ENCODE data around the gene DNER. TPM values are rescaled to one million over a fixed set of nuclear protein-coding genes. Genes with fewer than 3 reads are reported as not detected.

Gene DNER
- total RNA-seq, 1 experiment from 2014 or later: 3.7 TPM

DNA sequence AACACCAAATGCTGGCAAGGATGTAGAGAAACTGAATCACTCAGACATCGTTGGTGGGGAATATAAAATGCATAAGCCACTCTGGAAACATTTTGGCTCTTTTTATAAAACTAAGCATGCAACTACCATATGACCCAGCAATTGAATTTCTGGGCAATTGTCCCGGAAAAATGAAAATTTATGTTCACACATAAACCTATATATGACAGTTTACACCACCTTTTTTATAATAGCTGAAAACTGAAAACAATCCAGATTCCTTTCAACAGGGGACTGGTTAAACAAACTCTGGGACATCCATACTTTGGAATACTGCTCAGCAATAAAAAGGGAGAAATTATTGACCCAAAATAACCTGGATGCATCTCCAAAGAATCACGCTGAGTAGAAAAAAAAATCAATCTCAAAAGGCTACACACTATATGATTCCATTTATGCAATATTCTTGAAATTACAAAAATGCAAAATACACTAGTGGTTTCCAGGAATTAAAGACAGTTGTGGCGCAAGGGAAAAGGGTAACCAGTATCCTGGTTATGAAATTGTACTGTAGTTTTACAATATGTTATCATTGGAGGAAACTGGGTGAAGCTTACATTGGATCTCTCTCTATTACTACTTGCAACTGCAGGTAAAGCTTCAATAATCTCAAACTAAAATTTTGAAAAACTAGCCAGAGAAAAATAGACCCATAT, 313.0 kb downstream of the DNER start (continued):
- TF ChIP-seq, protein P1, sequence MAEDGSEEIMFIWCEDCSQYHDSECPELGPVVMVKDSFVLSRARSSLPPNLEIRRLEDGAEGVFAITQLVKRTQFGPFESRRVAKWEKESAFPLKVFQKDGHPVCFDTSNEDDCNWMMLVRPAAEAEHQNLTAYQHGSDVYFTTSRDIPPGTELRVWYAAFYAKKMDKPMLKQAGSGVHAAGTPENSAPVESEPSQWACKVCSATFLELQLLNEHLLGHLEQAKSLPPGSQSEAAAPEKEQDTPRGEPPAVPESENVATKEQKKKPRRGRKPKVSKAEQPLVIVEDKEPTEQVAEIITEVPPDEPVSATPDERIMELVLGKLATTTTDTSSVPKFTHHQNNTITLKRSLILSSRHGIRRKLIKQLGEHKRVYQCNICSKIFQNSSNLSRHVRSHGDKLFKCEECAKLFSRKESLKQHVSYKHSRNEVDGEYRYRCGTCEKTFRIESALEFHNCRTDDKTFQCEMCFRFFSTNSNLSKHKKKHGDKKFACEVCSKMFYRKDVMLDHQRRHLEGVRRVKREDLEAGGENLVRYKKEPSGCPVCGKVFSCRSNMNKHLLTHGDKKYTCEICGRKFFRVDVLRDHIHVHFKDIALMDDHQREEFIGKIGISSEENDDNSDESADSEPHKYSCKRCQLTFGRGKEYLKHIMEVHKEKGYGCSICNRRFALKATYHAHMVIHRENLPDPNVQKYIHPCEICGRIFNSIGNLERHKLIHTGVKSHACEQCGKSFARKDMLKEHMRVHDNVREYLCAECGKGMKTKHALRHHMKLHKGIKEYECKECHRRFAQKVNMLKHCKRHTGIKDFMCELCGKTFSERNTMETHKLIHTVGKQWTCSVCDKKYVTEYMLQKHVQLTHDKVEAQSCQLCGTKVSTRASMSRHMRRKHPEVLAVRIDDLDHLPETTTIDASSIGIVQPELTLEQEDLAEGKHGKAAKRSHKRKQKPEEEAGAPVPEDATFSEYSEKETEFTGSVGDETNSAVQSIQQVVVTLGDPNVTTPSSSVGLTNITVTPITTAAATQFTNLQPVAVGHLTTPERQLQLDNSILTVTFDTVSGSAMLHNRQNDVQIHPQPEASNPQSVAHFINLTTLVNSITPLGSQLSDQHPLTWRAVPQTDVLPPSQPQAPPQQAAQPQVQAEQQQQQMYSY (CRISPR knock-in tag; IDR thresholded peaks at IDR 0.05): no peak
- TF ChIP-seq JAZF1 (CRISPR knock-in tag; IDR thresholded peaks at IDR 0.05): no peak
- TF ChIP-seq, protein P2, sequence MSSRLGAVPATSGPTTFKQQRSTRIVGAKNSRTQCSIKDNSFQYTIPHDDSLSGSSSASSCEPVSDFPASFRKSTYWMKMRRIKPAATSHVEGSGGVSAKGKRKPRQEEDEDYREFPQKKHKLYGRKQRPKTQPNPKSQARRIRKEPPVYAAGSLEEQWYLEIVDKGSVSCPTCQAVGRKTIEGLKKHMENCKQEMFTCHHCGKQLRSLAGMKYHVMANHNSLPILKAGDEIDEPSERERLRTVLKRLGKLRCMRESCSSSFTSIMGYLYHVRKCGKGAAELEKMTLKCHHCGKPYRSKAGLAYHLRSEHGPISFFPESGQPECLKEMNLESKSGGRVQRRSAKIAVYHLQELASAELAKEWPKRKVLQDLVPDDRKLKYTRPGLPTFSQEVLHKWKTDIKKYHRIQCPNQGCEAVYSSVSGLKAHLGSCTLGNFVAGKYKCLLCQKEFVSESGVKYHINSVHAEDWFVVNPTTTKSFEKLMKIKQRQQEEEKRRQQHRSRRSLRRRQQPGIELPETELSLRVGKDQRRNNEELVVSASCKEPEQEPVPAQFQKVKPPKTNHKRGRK (CRISPR knock-in tag; IDR thresholded peaks at IDR 0.05; ENCODE audit: borderline replicate concordance): no peak
- TF ChIP-seq, protein P3, sequence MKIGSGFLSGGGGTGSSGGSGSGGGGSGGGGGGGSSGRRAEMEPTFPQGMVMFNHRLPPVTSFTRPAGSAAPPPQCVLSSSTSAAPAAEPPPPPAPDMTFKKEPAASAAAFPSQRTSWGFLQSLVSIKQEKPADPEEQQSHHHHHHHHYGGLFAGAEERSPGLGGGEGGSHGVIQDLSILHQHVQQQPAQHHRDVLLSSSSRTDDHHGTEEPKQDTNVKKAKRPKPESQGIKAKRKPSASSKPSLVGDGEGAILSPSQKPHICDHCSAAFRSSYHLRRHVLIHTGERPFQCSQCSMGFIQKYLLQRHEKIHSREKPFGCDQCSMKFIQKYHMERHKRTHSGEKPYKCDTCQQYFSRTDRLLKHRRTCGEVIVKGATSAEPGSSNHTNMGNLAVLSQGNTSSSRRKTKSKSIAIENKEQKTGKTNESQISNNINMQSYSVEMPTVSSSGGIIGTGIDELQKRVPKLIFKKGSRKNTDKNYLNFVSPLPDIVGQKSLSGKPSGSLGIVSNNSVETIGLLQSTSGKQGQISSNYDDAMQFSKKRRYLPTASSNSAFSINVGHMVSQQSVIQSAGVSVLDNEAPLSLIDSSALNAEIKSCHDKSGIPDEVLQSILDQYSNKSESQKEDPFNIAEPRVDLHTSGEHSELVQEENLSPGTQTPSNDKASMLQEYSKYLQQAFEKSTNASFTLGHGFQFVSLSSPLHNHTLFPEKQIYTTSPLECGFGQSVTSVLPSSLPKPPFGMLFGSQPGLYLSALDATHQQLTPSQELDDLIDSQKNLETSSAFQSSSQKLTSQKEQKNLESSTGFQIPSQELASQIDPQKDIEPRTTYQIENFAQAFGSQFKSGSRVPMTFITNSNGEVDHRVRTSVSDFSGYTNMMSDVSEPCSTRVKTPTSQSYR (CRISPR knock-in tag; IDR thresholded peaks at IDR 0.05): no peak
- no peak for TF ChIP-seq MXD4 (CRISPR knock-in tag; IDR thresholded peaks at IDR 0.05; ENCODE audit: borderline replicate concordance)

DNA sequence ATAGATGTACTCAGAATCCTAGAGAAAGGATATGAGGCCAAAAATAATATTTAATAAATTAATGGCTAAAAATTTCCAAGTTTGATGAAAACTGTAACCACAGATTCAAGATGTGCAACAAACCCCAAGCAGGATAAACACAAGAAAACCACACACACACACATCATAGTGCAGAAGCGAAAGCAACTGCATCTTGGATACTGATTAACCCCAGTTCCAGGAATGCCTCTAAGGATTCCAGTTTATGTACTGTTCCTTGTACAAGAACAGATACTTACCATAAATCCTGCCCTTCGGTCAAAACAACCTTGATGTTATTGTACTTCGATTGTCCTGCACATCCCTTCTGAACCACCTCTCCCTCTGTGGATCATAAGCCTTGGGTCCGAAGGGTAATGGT, 320.4 kb downstream of the DNER start:
- TF ChIP-seq SMAD4 (CRISPR knock-in tag; IDR thresholded peaks at IDR 0.05): no peak
- TF ChIP-seq, protein P4, sequence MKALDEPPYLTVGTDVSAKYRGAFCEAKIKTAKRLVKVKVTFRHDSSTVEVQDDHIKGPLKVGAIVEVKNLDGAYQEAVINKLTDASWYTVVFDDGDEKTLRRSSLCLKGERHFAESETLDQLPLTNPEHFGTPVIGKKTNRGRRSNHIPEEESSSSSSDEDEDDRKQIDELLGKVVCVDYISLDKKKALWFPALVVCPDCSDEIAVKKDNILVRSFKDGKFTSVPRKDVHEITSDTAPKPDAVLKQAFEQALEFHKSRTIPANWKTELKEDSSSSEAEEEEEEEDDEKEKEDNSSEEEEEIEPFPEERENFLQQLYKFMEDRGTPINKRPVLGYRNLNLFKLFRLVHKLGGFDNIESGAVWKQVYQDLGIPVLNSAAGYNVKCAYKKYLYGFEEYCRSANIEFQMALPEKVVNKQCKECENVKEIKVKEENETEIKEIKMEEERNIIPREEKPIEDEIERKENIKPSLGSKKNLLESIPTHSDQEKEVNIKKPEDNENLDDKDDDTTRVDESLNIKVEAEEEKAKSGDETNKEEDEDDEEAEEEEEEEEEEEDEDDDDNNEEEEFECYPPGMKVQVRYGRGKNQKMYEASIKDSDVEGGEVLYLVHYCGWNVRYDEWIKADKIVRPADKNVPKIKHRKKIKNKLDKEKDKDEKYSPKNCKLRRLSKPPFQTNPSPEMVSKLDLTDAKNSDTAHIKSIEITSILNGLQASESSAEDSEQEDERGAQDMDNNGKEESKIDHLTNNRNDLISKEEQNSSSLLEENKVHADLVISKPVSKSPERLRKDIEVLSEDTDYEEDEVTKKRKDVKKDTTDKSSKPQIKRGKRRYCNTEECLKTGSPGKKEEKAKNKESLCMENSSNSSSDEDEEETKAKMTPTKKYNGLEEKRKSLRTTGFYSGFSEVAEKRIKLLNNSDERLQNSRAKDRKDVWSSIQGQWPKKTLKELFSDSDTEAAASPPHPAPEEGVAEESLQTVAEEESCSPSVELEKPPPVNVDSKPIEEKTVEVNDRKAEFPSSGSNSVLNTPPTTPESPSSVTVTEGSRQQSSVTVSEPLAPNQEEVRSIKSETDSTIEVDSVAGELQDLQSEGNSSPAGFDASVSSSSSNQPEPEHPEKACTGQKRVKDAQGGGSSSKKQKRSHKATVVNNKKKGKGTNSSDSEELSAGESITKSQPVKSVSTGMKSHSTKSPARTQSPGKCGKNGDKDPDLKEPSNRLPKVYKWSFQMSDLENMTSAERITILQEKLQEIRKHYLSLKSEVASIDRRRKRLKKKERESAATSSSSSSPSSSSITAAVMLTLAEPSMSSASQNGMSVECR (CRISPR knock-in tag; IDR thresholded peaks at IDR 0.05; ENCODE audit: borderline replicate concordance): no peak
- Mint-ChIP-seq H3K27ac (no peak overlapping the region), H3K27me3 (ENCODE audit: low read depth) (no peaks in the 10 kb centered on the region), H3K36me3 (peaks cover 26% of the 10 kb centered on the region), H3K9me3 (peaks cover 34% of the 10 kb centered on the region), H3K4me3 (no peak overlapping the region), H3K4me1 (peaks cover 23% of the 10 kb centered on the region)
- ATAC-seq (no peak), DNase-seq (ENCODE audit: low spot score) (no peak)
- ChIA-PET CTCF (no interaction called here), POLR2A (no interaction called here)

DNA sequence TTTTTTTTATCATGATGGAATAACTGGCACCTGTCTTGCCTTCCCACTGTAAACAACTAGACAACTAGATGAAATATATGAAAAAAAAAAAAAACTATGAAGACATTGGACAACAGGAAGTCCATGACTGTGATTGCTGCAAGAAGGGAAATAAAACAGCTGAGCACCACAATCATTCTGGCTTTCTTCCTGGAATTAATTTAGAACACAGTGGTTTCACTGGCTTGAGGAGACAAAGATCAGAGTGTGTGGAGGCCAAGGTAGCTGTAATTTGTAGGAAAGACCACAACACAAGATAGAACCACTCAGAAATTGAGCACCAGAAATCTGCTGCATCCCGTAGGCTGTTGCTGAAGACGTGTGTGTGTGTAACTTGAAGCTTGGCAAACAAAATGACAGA, 322.2 kb downstream of the DNER start:
- peaks cover 28% of the 10 kb centered on the region for H3K9me3 Mint-ChIP-seq
- no peaks in the 10 kb centered on the region for H3K27me3 Mint-ChIP-seq (ENCODE audit: low read depth)
- DNase-seq (ENCODE audit: low spot score) (no peak), ATAC-seq (no peak)
- ChIA-PET POLR2A (no interaction called here), CTCF (no interaction called here)
- H3K4me1 Mint-ChIP-seq: peaks cover 23% of the 10 kb centered on the region
- H3K27ac Mint-ChIP-seq: no peak overlapping the region
- no peak overlapping the region for H3K4me3 Mint-ChIP-seq
- peaks cover 23% of the 10 kb centered on the region for H3K36me3 Mint-ChIP-seq
- no peak for TF ChIP-seq NFATC4 (CRISPR knock-in tag; IDR thresholded peaks at IDR 0.05)
- TF ChIP-seq FOXP1 (CRISPR knock-in tag; IDR thresholded peaks at IDR 0.05; ENCODE audit: borderline replicate concordance): no peak
- TF ChIP-seq TEAD1 (CRISPR knock-in tag; IDR thresholded peaks at IDR 0.05): no peak
- TF ChIP-seq ZNF219 (CRISPR knock-in tag; IDR thresholded peaks at IDR 0.05; ENCODE audit: borderline replicate concordance): no peak
- no peak for TF ChIP-seq NR1H2 (CRISPR knock-in tag; IDR thresholded peaks at IDR 0.05)
- TF ChIP-seq ELF4 (CRISPR knock-in tag; IDR thresholded peaks at IDR 0.05; ENCODE audit: low read depth): no peak
- no peak for TF ChIP-seq SP1 (CRISPR knock-in tag; conservative IDR thresholded peaks at IDR 0.05)
- TF ChIP-seq, protein P5, sequence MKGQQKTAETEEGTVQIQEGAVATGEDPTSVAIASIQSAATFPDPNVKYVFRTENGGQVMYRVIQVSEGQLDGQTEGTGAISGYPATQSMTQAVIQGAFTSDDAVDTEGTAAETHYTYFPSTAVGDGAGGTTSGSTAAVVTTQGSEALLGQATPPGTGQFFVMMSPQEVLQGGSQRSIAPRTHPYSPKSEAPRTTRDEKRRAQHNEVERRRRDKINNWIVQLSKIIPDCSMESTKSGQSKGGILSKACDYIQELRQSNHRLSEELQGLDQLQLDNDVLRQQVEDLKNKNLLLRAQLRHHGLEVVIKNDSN (CRISPR knock-in tag; IDR thresholded peaks at IDR 0.05): no peak
- TF ChIP-seq NR3C1 (CRISPR knock-in tag; conservative IDR thresholded peaks at IDR 0.05; ENCODE audit: low read depth): no peak
- no peak for TF ChIP-seq ETV6 (CRISPR knock-in tag; IDR thresholded peaks at IDR 0.05)
- no peak for TF ChIP-seq ZNF416 (CRISPR knock-in tag; IDR thresholded peaks at IDR 0.05)
- TF ChIP-seq GTF2I (CRISPR knock-in tag; conservative IDR thresholded peaks at IDR 0.05): no peak
- TF ChIP-seq HMGA2 (CRISPR knock-in tag; IDR thresholded peaks at IDR 0.05): no peak

Measured in WTC11 (cell line).